ENCODE results near the gene CACFD1. TPM values are rescaled to one million over a fixed set of nuclear protein-coding genes. Genes with fewer than 3 reads are reported as not detected.

CACFD1 gene
- polyA plus RNA-seq, 1 donor from 2014 or later, result 75.4 TPM

- Histone ChIP-seq H3K9me2 (ENCODE audit: insufficient read depth, low read length) (no peaks in the 10 kb centered on the region), H2AFZ (ENCODE audit: low read depth, low read length) (no peak overlapping the region), H3K36me3 (ENCODE audit: insufficient read depth, low read length) (no peaks in the 10 kb centered on the region), H3K4me2 (ENCODE audit: low read length) (no peak overlapping the region), H4K20me1 (ENCODE audit: insufficient read depth) (no peaks in the 10 kb centered on the region), H3K27me3 (ENCODE audit: insufficient read depth, low read depth, low read length) (no peaks in the 10 kb centered on the region), H3K79me2 (replicated peaks; ENCODE audit: insufficient read depth, low read length) (no peaks in the 10 kb centered on the region), H3K4me3 (ENCODE audit: low read length) (no peak overlapping the region), H3K9ac (ENCODE audit: low read length) (no peak overlapping the region), H3K9me3 (ENCODE audit: low read length) (no peaks in the 10 kb centered on the region), H3F3A (ENCODE audit: insufficient read depth, low read length, poor library complexity, severe bottlenecking) (no peaks in the 10 kb centered on the region), H3K27ac (ENCODE audit: low read length) (no peak overlapping the region)
- TF ChIP-seq REST (IDR thresholded peaks at IDR 0.05; ENCODE audit: borderline replicate concordance), result no peak
- TF ChIP-seq EP300 (conservative IDR thresholded peaks at IDR 0.05; ENCODE audit: poor library complexity, severe bottlenecking), result no peak
- TF ChIP-seq POLR2AphosphoS5 (IDR thresholded peaks at IDR 0.05), result no peak
- no peak for TF ChIP-seq EZH2 (IDR thresholded peaks at IDR 0.05; ENCODE audit: borderline replicate concordance, insufficient read depth, low read length, poor library complexity, severe bottlenecking)
- TF ChIP-seq CTCF (IDR thresholded peaks at IDR 0.05; ENCODE audit: poor library complexity, severe bottlenecking), result no peak
- no peak for TF ChIP-seq RAD21 (conservative IDR thresholded peaks at IDR 0.05)
- no peak for TF ChIP-seq MXI1 (conservative IDR thresholded peaks at IDR 0.05; ENCODE audit: poor library complexity, severe bottlenecking)
- TF ChIP-seq SMC3 (conservative IDR thresholded peaks at IDR 0.05; ENCODE audit: poor library complexity), result no peak
- TF ChIP-seq TAF1 (IDR thresholded peaks at IDR 0.05; ENCODE audit: low read depth), result no peak
Observed at GRCh38 chr9:133516961-133517350, 57.2 kb downstream of the CACFD1 start.

- H3K36me3 ChIP-seq (ENCODE audit: insufficient read depth, low read length), result no peaks in the 10 kb centered on the region
- no peak overlapping the region for H3K9ac ChIP-seq (ENCODE audit: low read length)
- H3K9me3 ChIP-seq (ENCODE audit: low read length), result no peaks in the 10 kb centered on the region
- no peaks in the 10 kb centered on the region for H3F3A ChIP-seq (ENCODE audit: insufficient read depth, low read length, poor library complexity, severe bottlenecking)
- no peaks in the 10 kb centered on the region for H3K79me2 ChIP-seq (replicated peaks; ENCODE audit: insufficient read depth, low read length)
- H3K4me2 ChIP-seq (ENCODE audit: low read length), result no peak overlapping the region
- TF ChIP-seq REST (IDR thresholded peaks at IDR 0.05; ENCODE audit: borderline replicate concordance) (no peak), EZH2 (IDR thresholded peaks at IDR 0.05; ENCODE audit: borderline replicate concordance, insufficient read depth, low read length, poor library complexity, severe bottlenecking) (no peak), MXI1 (conservative IDR thresholded peaks at IDR 0.05; ENCODE audit: poor library complexity, severe bottlenecking) (no peak), CTCF (IDR thresholded peaks at IDR 0.05; ENCODE audit: poor library complexity, severe bottlenecking) (no peak), TAF1 (IDR thresholded peaks at IDR 0.05; ENCODE audit: low read depth) (no peak), RAD21 (conservative IDR thresholded peaks at IDR 0.05) (no peak), SMC3 (conservative IDR thresholded peaks at IDR 0.05; ENCODE audit: poor library complexity) (no peak), POLR2AphosphoS5 (IDR thresholded peaks at IDR 0.05) (no peak), EP300 (conservative IDR thresholded peaks at IDR 0.05; ENCODE audit: poor library complexity, severe bottlenecking) (no peak)
- no peak overlapping the region for H3K4me3 ChIP-seq (ENCODE audit: low read length)
- no peak overlapping the region for H2AFZ ChIP-seq (ENCODE audit: low read depth, low read length)
- H3K9me2 ChIP-seq (ENCODE audit: insufficient read depth, low read length), result no peaks in the 10 kb centered on the region
- no peaks in the 10 kb centered on the region for H3K27me3 ChIP-seq (ENCODE audit: insufficient read depth, low read depth, low read length)
- no peaks in the 10 kb centered on the region for H4K20me1 ChIP-seq (ENCODE audit: insufficient read depth)
- no peak overlapping the region for H3K27ac ChIP-seq (ENCODE audit: low read length)
Observed at GRCh38 chr9:133517711-133518110, 57.9 kb downstream of the CACFD1 start.
